Measurements from ENCODE around the gene GGA1.

DNA sequence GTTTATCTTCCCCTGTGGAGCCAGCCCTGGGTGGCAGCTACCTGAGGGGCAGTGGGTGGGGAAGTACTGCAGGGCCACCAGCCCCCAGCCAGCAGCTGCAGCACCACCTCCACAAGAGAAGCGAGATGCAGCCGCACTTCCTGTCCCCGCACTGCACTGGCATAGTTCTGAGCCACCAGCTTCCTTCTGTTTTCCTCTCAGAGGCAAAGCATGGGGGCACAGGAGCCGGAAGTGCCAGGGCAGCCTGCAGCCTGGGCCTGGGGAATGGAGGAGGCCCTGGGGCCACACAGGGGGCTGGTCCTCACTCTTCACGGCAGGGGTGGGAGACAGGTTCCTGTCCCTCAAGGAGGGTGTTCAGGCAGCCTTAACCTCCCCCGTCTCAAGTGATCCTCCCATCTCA, 18.9 kb downstream of the GGA1 start:
- TF ChIP-seq POLR2AphosphoS5 (IDR thresholded peaks at IDR 0.05; ENCODE audit: borderline replicate concordance, low read depth, low read length) (no peak), EZH2 (IDR thresholded peaks at IDR 0.05) (no peak)
